ENCODE data around the gene CEP135. TPM values are rescaled to one million over a fixed set of nuclear protein-coding genes. Genes with fewer than 3 reads are reported as not detected.
"Not testable (repeated sequence)": the region's sequence is repeated elsewhere in the genome, so short reads cannot be mapped to it uniquely, and the experiment has no call there.

Gene CEP135
- total RNA-seq, 1 experiment from 2014 or later = 15.3 TPM

DNA sequence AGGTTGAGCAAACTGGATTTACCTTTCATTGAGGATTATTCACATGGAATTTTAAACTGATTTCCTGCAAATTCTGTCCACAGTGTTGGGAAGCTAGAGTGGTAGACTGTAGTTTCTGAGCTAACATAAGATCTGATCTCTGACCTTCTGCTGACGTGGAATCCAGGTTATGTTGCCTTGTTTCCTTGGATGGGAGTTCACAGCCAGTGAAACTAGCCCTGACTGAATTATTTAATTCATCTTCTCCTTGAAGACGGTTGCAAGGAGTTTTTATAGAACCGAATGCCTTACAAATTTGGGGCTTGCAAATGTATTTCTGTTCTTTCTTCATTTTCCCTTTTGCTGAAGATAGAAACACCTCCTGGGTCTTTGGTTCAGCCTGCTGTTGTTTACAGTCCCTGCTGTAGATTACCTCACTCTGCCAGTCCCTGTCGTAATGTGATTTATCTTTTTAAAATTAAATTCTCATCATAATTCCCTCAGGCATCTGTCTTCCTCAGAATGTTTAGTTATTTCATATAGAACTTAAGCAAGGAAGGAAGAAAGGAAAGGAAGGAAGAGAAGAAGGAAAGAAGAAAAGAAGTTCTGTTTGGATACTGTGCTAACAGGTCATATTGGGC lies 113.9 kb downstream of the CEP135 start:
- TF ChIP-seq, protein P1, sequence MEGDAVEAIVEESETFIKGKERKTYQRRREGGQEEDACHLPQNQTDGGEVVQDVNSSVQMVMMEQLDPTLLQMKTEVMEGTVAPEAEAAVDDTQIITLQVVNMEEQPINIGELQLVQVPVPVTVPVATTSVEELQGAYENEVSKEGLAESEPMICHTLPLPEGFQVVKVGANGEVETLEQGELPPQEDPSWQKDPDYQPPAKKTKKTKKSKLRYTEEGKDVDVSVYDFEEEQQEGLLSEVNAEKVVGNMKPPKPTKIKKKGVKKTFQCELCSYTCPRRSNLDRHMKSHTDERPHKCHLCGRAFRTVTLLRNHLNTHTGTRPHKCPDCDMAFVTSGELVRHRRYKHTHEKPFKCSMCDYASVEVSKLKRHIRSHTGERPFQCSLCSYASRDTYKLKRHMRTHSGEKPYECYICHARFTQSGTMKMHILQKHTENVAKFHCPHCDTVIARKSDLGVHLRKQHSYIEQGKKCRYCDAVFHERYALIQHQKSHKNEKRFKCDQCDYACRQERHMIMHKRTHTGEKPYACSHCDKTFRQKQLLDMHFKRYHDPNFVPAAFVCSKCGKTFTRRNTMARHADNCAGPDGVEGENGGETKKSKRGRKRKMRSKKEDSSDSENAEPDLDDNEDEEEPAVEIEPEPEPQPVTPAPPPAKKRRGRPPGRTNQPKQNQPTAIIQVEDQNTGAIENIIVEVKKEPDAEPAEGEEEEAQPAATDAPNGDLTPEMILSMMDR (conservative IDR thresholded peaks at IDR 0.05; ENCODE audit: low read depth, low read length) = no peak
- no peak for TF ChIP-seq EZH2 (IDR thresholded peaks at IDR 0.05; ENCODE audit: borderline replicate concordance, low read depth, low read length, poor library complexity, severe bottlenecking)
- no peak for DNase-seq (ENCODE audit: low spot score)
- intact Hi-C loops (cut with micrococcal nuclease; ENCODE audit: unreplicated experiment) = no loop called here
- Histone ChIP-seq H3K27ac (ENCODE audit: low read depth, low read length, poor library complexity, severe bottlenecking) (no peak overlapping the region), H3K4me3 (ENCODE audit: low read depth, low read length, poor library complexity, severe bottlenecking) (no peak overlapping the region), H3K27me3 (replicated peaks; ENCODE audit: insufficient read depth, low read depth, low read length, poor library complexity) (no peaks in the 10 kb centered on the region), H3K9me3 (ENCODE audit: low read depth, low read length, poor library complexity, severe bottlenecking) (no peaks in the 10 kb centered on the region), H3K36me3 (ENCODE audit: insufficient read depth, low read length, poor library complexity, severe bottlenecking) (no peaks in the 10 kb centered on the region), H3K4me1 (ENCODE audit: insufficient read depth, low read length, poor library complexity, severe bottlenecking) (no peaks in the 10 kb centered on the region)
- BruUV-seq (replicated peaks) = no TSS peak
- ChIA-PET CTCF (no interaction called here), POLR2A (ENCODE audit: low non-redundant PET) (no interaction called here)

DNA sequence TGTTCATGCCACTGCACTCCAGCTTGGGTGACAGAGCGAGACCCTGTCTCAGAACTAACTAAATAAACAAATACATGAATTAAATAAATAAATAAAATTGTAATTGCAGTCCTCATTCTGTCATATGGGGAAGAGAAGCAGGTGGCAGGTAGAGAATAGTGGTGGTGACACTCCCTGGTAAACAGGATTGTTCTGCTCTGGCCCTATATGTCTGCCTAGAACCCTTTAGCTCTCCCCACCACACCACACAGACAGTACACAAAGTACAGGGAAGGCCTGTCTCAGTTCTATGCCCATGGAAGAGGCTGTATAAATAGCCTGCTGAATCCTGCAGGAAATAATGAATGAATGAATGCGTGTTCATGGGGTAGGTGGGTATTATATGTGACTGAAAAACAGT lies 117.7 kb downstream of the CEP135 start:
- H3K4me1 ChIP-seq (ENCODE audit: insufficient read depth, low read length, poor library complexity, severe bottlenecking) = no peaks in the 10 kb centered on the region
- no peak for TF ChIP-seq EZH2 (IDR thresholded peaks at IDR 0.05; ENCODE audit: borderline replicate concordance, low read depth, low read length, poor library complexity, severe bottlenecking)
- TF ChIP-seq, protein P1 (conservative IDR thresholded peaks at IDR 0.05; ENCODE audit: low read depth, low read length) = no peak
- H3K36me3 ChIP-seq (ENCODE audit: insufficient read depth, low read length, poor library complexity, severe bottlenecking) = no peaks in the 10 kb centered on the region
- POLR2A ChIA-PET (ENCODE audit: low non-redundant PET) = no interaction called here
- no peak overlapping the region for H3K4me3 ChIP-seq (ENCODE audit: low read depth, low read length, poor library complexity, severe bottlenecking)
- CTCF ChIA-PET = no interaction called here
- no TSS peak for BruUV-seq (replicated peaks)
- H3K27ac ChIP-seq (ENCODE audit: low read depth, low read length, poor library complexity, severe bottlenecking) = no peak overlapping the region
- H3K9me3 ChIP-seq (ENCODE audit: low read depth, low read length, poor library complexity, severe bottlenecking) = no peaks in the 10 kb centered on the region
- DNase-seq (ENCODE audit: low spot score) = no peak
- intact Hi-C loops (cut with micrococcal nuclease; ENCODE audit: unreplicated experiment) = no loop called here
- no peaks in the 10 kb centered on the region for H3K27me3 ChIP-seq (replicated peaks; ENCODE audit: insufficient read depth, low read depth, low read length, poor library complexity)

DNA sequence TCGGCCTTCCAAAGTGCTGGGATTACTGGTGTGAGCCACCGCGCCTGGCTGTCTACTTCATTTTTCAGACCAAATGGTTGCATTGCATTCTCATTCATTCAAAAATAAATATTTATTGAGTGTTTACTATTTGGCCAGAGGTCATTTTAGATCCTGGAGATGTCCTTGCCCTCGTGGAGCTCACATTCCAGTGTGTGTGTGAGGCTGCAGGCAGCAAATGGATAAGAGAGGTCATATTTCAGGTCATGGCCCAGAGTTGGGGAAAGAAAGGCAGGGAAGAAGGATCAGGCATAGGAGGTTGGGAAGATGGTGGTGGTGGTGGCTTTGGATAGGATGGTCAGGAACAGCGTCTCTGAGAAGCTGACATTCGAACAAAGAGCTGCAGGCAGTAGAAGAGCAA lies 119.1 kb downstream of the CEP135 start:
- Histone ChIP-seq H3K36me3 (ENCODE audit: insufficient read depth, low read length, poor library complexity, severe bottlenecking) (no peaks in the 10 kb centered on the region), H3K9me3 (ENCODE audit: low read depth, low read length, poor library complexity, severe bottlenecking) (no peaks in the 10 kb centered on the region), H3K27ac (ENCODE audit: low read depth, low read length, poor library complexity, severe bottlenecking) (no peak overlapping the region), H3K4me1 (ENCODE audit: insufficient read depth, low read length, poor library complexity, severe bottlenecking) (no peaks in the 10 kb centered on the region), H3K27me3 (replicated peaks; ENCODE audit: insufficient read depth, low read depth, low read length, poor library complexity) (no peaks in the 10 kb centered on the region), H3K4me3 (ENCODE audit: low read depth, low read length, poor library complexity, severe bottlenecking) (no peak overlapping the region)
- TF ChIP-seq EZH2 (IDR thresholded peaks at IDR 0.05; ENCODE audit: borderline replicate concordance, low read depth, low read length, poor library complexity, severe bottlenecking) = no peak
- TF ChIP-seq, protein P1 (conservative IDR thresholded peaks at IDR 0.05; ENCODE audit: low read depth, low read length) = no peak
- intact Hi-C loops (cut with micrococcal nuclease; ENCODE audit: unreplicated experiment) = no loop called here
- POLR2A ChIA-PET (ENCODE audit: low non-redundant PET) = no interaction called here
- BruUV-seq (replicated peaks) = no TSS peak
- CTCF ChIA-PET = no interaction called here
- DNase-seq (ENCODE audit: low spot score) = no peak

GRCh38 chr4:56072730-56073129 lies 124.0 kb downstream of the CEP135 start:
- POLR2A ChIA-PET (ENCODE audit: low non-redundant PET); intact Hi-C loops (cut with micrococcal nuclease; ENCODE audit: unreplicated experiment); H3K27ac ChIP-seq (ENCODE audit: low read depth, low read length, poor library complexity, severe bottlenecking); H3K4me1 ChIP-seq (ENCODE audit: insufficient read depth, low read length, poor library complexity, severe bottlenecking); H3K36me3 ChIP-seq (ENCODE audit: insufficient read depth, low read length, poor library complexity, severe bottlenecking); H3K27me3 ChIP-seq (replicated peaks; ENCODE audit: insufficient read depth, low read depth, low read length, poor library complexity); H3K9me3 ChIP-seq (ENCODE audit: low read depth, low read length, poor library complexity, severe bottlenecking); H3K4me3 ChIP-seq (ENCODE audit: low read depth, low read length, poor library complexity, severe bottlenecking); CTCF ChIA-PET; BruUV-seq (replicated peaks); DNase-seq (ENCODE audit: low spot score): not testable (repeated sequence)
